ENCODE data around the gene VIPR1.

GRCh38 chr3:42515391-42515916 is 13.0 kb downstream of the VIPR1 start:
- TF ChIP-seq, protein P1, sequence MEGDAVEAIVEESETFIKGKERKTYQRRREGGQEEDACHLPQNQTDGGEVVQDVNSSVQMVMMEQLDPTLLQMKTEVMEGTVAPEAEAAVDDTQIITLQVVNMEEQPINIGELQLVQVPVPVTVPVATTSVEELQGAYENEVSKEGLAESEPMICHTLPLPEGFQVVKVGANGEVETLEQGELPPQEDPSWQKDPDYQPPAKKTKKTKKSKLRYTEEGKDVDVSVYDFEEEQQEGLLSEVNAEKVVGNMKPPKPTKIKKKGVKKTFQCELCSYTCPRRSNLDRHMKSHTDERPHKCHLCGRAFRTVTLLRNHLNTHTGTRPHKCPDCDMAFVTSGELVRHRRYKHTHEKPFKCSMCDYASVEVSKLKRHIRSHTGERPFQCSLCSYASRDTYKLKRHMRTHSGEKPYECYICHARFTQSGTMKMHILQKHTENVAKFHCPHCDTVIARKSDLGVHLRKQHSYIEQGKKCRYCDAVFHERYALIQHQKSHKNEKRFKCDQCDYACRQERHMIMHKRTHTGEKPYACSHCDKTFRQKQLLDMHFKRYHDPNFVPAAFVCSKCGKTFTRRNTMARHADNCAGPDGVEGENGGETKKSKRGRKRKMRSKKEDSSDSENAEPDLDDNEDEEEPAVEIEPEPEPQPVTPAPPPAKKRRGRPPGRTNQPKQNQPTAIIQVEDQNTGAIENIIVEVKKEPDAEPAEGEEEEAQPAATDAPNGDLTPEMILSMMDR (conservative IDR thresholded peaks at IDR 0.05 in 1 of 2, IDR thresholded peaks at IDR 0.05 in 1 of 2; ENCODE audit: low read depth in 1 of 2, low read length in 2 of 2), result no peak
- TF ChIP-seq EZH2 (IDR thresholded peaks at IDR 0.05; ENCODE audit: low read length, missing control alignments), result no peak
